GM18867 (cell line): ENCODE results near the gene GSE1.
A peak's percentile ranks its signal among the peaks of the same experiment; 100 is the strongest.

Source experiments
- ATAC-seq: cut with Tn5 transposase; IDR thresholded peaks from one replicate; pipeline ENCODE4 v1.9.1; 2021; ENCODE audit warnings: mild to moderate bottlenecking, moderate library complexity; ENCODE audit not compliant: unreplicated experiment

The GSE1 gene

DNA sequence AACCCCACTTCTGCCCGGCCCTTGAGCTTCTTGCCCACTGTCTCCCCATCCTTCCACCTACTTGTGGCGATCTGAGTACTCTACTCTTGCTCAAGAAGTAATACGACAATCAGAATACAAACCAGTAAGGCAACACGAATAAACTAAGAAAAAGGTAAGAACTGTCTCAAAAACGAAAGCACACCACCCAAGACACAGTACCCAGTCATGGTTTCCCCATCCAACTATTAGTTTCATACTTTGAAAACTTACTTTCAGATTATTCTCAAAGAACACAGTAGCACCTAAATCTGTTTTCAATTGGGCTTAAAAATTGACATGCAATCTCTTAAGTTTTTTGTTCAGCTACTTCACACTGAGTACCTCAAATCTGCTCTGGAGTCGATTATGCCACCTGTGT lies 61.7 kb downstream of the GSE1 start:
- ATAC-seq = peak; percentile 70

DNA sequence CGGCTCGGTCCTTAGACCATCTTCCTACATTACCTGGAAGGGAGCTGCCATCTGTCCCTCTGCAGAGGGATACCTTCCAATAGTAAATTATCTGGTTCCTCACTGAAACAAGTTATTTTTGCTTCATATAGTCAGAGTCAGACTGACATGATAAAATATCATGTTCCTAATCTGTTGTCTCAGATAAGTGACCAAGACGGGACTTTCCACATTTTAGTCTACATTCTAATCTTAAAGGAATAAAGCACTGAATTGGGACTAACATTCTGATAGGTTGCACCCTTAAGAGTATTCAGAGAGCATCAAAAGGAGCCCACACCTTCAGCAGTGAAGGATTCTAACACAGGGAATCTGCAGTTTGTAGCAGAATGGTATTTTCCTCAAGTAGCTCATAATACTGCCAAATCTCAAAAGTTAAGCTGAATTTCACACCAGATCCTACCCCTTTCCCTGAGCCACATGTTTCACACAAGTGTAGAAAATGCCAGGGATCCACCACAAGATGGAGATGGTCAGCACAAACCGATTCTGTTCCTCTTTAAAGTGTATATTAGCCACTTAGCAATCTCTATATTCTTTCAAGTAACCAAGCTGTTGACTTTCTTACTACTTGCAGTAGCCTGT lies 62.2 kb downstream of the GSE1 start:
- no peak for ATAC-seq

DNA sequence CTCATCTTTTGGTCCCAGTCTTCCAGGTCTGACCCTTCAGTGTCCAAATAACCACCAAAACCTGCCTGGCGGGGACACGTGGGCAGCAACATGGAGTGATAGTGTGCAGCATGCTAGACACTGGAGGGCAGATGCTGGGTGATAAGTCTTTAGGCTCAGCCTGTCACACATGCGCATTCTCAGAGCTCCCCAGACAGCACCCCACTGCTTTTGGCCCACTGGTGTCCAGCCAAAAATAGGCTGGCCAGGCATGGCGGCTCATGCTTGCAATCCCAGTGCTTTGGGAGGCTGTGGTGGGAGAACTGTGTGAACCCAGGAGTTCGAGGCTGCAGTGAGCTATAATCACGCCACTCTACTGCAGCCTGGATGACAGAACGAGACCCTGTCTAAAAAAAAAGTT lies 63.3 kb downstream of the GSE1 start:
- ATAC-seq = no peak

DNA sequence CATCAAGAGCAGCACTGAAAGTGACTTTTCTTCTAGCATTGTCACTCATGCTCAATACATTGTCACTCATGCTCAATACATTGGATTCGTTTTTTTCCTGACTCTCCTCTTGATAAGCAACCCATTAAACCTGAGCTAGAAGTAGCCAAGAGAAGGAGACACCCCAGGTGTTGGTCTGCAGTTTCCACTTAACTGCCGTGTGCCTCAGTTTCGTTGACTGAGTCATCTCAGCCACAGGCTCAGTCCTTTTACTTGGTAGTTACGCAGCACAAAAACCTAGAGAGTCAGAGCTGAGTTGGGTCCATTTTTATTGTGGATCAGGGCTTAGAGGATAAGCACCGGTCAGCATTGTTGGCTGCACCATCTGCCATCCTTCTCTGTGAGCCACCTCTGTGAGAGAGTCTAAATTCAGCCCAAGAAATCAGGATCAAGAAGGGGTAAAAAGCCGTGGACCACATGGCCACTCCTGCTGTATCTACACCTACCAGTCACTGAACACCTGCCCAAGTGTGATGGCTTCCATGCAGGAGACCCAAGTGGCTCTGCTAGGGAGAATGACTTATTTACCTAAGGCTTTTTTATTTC lies 64.4 kb downstream of the GSE1 start:
- no peak for ATAC-seq

DNA sequence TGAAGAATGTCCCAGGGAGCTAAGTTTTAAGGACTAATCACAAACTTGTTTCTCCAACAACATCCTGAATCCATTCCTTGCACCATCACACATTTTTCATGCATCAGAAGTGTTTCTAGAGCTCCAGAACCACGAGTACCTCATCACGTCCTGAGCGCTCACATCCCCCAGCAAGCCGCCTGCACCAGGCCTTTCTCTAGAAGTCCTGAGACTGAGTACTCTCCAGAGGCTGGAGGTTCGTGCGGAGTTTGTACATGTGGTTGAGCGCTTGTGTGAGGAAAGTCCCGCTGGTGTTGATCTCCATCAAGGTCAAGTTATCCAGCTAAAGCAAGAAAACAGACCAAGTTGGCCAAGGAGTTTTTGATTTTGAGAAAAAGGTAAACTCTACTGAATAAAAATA lies 64.9 kb downstream of the GSE1 start:
- no peak for ATAC-seq

DNA sequence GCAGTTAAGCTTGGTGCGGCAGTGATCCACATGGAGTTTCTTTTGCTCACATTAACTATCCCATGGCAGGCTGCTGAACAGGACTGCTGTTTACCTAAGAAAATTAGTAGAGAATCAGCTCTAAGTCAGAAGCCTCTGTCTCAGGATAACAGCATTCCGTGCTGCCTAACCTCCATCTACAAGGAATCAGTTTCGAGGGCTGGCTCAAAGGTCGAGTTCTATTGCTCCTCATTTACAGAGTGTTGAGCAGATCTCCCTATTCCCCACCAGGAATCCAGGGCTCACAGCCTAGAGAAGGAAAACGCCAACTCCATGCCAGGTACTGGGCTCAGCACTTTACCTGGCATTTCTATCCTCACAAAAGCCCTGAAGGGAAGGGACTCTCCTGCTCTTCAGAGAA lies 65.7 kb downstream of the GSE1 start:
- ATAC-seq = no peak

DNA sequence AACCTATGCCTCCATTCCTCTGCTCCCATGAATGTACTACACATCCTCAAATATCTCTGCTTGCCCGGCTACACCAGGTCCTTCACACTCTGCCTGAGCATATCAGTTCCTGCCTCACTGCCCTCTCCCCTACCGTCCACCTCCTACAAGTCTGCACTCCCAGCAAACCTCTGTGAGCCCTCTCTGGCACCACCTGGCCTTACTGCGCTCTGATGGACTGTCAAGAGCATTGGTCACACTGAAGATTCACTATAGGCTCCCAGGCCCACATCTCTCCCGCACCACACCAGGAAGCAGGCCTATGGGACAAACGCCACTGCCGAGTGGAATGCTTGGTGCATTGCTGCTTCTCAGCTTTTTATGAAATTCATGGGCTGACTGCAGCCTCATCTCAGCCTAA lies 66.7 kb downstream of the GSE1 start:
- no peak for ATAC-seq

DNA sequence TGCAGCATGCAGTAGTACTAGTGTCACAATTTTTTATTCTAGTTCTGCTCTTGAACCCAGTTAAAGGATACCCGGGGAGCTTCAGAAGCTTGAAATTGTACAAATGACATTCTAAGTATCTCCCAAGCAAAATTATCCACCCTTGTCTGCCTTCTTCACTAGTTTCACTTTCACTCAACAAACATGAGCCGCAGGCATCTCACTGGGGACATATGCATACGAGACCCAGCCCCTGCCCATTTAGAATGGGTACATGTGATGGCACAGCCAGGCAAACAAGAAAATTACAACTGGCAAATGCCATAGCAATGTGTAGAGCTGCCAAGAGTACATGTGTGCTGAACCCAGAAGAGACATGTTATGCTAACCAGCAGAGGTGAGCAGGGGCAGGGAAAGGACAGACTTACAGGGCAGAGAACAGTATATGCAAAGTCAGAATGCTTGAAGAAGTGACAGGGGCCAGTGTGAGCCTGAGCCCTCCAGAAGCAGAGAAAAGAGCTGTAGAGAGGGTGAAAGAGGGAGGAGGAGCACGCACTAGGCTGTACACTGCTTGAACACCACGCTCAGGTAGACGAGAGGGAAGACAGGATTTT lies 67.3 kb downstream of the GSE1 start:
- ATAC-seq = no peak

DNA sequence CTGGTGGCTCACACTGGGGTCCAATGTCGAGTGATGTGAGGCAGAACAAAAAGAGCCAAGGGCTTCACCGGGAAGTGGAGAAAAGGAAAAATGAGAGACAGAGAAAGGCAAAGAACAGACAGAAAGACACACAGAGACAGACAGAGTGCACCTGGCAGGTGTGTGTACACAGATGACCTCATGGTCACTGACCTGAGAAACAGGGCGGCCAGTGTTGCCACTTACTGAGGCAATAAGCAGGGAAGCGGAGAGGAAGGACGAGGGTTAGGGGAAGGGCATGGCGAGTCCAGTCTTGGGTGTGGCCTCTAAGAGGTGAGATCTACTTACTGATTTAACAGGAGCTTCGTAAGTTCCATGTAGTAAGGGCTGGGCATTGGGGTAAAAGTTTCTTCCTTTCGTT lies 68.1 kb downstream of the GSE1 start:
- ATAC-seq = no peak

DNA sequence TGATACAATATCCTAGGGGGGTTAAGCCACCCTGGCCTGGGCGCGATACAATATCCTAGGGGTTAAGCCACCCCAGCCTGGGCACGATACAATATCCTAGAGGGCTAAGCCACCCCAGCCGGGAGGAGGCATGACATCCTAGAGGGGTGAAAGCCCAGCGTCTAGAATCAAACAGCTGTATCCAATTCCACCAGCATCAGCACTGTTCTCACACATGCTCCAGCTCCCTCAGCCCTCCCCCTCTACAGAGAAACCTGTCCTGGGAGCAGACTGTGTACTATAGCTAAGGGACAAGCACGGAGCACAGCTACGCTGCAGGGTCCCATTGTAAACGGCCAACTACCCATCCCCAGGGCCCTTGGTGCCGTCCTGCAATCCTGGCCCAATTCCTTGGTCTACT lies 69.4 kb downstream of the GSE1 start:
- no peak for ATAC-seq

DNA sequence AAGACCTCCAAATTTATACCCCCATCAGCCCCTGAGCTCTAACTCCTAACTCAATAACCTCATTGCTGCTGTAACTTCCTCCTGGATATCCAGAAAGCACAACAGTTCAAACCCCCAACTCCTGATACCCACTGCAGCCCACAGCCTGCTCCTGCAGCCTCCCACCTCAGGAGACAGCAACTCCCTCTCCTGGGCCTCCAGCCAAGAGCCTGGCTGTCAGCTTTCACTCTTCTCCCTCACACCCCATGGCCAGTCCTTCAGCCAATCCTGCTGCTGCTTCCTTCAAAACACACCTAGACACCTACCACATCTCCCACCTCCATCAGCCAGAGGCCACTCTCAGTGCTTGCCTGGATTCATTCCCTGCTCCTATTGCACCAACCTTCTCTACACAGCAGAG lies 70.2 kb downstream of the GSE1 start:
- no peak for ATAC-seq

DNA sequence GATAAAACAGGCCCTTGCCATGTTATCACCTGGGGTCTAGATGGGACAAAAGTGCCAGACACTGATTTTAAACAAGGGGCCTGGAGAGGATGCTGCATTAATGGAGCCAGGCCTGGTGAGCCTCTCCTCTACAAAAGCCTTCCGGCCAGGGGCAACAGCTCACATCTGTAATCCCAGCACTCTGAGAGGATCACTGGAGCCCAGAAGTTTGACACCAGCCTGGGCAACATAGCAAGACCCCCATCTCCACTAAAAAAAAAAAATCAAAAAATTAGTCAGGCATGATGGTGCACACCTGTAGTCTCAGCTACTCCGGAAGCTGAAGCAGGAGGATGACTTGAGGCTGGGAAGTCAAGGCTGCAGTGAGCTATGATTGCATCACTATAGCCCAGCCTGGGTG lies 72.1 kb downstream of the GSE1 start:
- ATAC-seq = no peak

DNA sequence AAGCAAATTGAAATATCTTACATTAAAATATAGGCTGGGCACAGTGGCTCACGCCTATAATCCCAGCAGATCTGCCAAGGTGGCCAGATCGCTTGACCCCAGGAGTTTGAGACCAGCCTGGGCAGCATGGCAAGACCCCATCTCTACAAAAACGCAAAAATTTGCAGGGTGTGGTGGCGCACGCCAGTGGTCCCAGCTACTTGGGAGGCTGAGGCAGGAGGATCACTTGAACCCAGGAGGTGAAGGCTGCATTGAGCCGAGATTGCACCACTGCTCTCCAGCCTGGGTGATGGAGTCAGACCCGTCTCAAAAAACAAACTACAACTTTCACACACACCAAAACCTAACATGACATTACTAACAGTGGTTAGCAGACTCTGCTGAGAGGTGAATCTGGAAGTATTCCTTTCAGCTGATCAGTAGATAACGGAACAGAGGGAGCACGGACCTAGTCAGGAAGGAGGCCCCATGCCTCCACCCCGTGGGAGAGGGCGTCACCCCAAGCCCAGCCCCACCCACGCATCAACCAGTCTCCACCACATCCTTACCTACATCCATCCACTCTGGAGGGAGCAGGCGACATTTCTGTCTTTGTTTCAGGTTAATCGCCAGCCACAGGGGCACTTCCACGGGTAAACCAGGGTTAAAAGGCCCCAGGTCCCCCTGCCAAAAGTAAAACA lies 73.9 kb downstream of the GSE1 start:
- ATAC-seq = no peak

DNA sequence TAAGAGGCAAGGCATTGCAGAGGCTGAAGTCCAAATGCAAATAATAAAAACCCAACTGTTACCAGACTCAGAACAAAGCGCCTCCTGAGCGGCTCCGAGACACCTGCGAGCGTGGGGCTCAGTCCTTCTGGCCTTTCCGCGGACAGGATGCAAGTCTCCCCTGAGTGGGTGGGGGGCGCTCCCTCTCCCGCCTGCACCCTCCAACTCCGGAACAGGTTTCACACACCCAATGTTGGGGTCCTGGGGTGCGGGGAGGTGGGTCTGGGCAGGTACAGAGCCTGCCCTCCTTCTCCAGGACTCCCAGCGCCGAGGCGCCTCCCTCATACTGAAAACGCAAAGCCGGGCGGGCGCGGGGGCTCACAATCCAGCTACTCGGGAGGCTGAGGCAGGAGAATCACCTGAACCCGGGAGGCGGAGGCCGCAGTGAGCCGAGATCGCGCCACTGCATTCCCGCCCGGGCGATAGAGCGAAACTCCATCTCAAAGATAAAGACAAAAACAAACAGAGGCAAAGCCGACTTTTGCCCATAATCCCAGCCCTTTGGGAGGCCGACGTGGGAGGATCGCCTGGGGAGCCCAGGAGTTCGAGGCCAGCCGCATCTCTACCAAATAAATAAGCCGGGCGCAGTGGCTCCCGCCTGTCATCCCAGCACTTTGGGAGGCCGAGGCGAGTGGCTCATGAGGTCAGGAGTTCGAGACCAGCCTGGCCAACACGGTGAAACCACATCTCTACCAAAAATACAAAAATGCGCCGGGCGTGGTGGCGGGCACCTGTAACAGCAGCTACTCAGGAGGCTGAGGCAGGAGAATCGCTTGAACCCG lies 74.7 kb downstream of the GSE1 start:
- no peak for ATAC-seq

DNA sequence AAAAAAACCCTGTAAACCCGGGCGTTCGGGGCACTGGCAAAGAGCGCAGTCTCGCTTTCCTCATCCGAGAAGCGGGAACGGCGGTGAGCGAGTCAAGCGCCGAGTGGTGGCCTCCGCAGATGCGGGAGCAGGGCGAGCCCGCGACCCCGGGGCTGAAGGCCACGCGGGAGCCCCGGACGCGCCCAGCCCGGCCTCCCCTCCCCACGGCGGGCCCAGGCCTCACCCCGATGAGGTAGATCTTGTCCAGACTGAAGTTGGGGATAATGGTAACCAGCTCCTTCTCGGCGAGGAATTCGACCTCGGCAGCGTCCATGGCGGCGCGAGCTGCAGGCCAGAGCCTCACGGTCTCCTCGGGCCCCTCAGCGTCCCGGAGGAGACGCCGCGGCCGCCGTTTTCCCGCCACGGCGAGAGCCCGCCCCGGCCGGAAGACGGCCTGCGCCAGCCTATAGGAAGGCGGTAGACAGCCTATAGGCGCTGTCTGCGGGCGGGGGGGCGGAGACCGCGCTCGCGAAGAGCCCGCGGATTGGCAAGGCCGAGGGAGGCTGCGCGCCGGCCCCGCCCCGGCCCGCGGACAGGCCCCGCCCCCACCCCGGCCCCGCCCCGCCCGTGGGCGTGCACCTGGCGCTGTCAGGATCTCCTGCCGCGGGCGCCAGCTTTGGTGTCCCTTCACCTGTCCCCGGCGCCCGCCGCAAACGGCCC lies 75.6 kb downstream of the GSE1 start, which contains the start of gene GINS2:
TSS of gene GINS2 (minus strand) at position 369 of the 699 bp plus-strand sequence. CDS start at position 313, 56 bp downstream.
- peak; percentile 92 for ATAC-seq

DNA sequence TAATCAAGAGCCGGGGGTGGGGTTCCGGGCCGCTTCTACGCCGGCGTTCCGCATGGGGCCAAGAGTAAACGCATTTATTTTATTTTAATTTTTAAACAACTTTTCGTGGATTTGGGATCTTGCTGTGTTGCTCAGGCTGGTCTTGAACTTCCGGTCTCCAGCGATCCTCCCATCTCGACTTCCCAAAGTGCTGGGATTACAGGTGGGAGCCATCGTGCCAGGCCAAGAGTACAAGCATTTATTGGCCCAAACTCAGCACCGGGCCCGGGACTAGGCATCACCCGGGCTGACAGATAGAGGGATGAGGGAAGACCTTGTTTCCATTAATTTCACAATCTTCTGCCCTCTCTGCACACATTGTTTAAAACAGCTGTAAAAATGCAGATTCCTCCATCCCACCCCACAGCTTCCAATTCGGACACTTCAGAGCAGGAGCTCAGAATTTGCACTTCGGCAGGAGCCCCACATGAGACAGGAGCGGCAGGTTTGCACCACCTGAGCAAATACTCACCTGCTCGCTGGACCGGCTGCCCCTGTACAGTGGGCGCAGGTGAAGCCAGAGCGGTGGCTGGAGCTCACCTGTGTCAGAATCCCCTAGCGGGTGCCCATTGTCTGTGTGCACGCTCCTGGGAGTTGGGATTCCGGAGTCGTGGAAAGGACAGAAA lies 76.3 kb downstream of the GSE1 start:
- no peak for ATAC-seq

DNA sequence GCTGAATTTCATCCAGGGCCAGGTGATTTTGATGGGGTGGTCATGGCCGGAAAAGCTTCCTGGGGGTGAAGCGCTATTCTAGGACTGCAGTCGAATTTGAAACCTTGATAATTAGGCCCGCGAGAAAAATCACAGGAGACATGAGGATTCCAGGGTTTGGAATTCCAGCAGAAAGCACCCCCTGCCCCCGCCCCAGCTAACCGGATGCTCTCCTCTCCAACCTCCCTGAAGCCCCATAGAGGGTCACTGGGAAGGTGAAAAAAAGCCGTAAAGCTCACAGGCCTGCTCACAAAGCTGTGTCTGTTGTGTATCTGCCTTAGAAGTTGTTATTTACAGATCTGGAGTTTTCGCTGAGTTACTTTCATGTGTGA lies 76.8 kb downstream of the GSE1 start:
- ATAC-seq = no peak

DNA sequence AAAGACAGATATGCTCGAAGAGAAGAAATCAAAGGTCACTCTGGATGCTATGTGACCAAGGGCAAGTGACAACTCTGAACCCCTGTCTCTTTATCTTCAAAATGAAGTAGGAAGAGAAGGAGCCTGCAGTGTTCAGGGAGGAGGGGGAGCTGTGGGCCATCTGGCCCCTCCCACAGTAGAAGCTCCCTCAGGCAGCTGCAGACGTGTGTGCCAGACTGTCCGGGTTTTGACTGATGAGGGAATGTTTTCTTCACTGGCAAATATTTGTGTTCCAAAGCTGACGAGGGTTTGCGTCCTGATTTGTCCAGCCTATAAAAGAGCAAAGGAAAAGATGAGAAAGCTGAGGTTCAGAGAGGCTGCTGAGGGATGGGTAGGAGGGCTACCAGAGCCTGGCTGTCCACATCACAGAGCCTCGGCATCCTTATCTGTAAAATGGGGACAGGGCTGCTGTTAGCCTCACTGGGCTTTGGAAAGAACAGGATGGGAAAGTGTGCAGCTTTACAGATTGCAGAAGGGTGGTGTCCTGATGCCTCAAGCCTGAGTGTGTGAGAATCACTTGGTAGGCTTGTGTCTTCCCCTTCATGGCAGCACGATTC lies 77.4 kb downstream of the GSE1 start:
- no peak for ATAC-seq

DNA sequence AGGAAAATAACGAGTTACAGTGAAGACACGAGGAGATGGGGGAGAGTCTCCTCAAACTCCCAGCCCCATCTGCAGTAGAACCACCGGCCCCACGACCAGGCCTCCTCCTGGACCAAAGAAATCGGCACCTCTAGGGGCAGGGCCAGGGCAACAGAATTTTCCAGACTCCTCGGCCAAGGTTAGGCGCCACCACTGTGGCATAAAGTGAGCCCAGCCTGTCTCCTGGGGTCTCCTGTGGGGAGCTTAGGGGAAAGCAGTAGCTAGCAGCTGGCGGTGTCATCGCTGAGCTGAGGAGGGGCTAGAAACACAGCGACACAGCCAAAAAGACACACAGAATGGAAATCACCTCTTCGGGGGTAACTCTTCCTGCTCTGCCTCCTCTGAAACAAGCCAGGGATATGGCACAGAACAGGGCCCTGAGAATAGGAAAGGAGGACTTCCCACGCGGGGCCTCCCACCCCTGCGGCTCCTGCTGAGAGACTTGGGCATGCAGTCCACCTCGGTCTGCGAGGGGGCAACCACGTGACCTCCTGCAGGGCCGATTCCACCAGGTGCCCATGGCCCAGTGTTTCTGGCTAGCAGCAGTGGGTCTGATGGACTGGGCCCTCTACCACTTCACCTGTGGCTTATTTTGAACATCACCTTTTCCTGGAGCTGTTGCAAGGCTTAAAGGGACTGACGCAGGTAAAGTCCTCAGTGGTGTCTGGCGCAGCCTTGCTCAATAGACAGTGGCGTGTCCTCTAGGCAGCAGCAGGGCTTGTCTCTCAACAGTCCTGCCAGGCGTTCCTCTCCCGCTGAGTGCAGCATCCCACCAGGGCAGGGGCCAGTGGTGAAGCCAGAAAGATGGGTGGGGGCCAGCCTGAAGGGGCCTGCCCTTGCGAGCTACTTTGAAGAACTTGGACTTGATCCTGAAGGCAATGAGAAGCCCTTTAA lies 82.3 kb downstream of the GSE1 start:
- no peak for ATAC-seq
